Vagina (tissue), 2 donors: ENCODE results near the gene CARD6. TPM values are rescaled to one million over a fixed set of nuclear protein-coding genes. Genes with fewer than 3 reads are reported as not detected.
"Not testable (repeated sequence)": the region's sequence is repeated elsewhere in the genome, so short reads cannot be mapped to it uniquely, and the experiment has no call there.

ENCODE experiments used
- DNase-seq, 2 donors: peaks; one replicate each; pipeline ENCODE4 v3.0.0-alpha.2; 2017; ENCODE audit errors: extremely low spot score in 2 of 2
- H3K27ac ChIP-seq: fragments of 200-600 bp; sonication (generic); one replicate; pipeline ENCODE4 v1.5.1; 2019
- H3K27me3 ChIP-seq: fragments of 200-600 bp; sonication (generic); one replicate; pipeline ENCODE4 v1.5.1; 2019
- H3K36me3 ChIP-seq, 2 donors: fragments of 200-600 bp; sonication (generic); one replicate each; pipeline ENCODE4 v1.5.1; 2017 to 2019
- H3K4me1 ChIP-seq: fragments of 200-600 bp; sonication (generic); one replicate; pipeline ENCODE4 v1.5.1; 2019
- H3K4me3 ChIP-seq, 2 donors: fragments of 200-600 bp; sonication (generic); 1 replicate in 1 of 2; 2 replicates in 1 of 2; pipeline ENCODE4 v1.5.1; 2016 to 2019
- H3K9me3 ChIP-seq: fragments of 200-600 bp; sonication (generic); one replicate; pipeline ENCODE4 v1.5.1; 2019
- CTCF ChIP-seq, 3 experiments: fragments of 450-650 bp in 2 of 3; fragments of 200-600 bp in 1 of 3; sonication (generic) in 1 of 3; IDR thresholded peaks; one replicate each; pipeline ENCODE4 v1.5.1; 2017 to 2019; ENCODE audit warnings: antibody characterized with exemption in 3 of 3, mild to moderate bottlenecking in 2 of 3, moderate library complexity in 2 of 3
- POLR2A ChIP-seq, 2 donors: fragments of 450-650 bp; IDR thresholded peaks; one replicate each; pipeline ENCODE4 v1.6.1; 2017; ENCODE audit warnings: antibody characterized with exemption in 2 of 2, mild to moderate bottlenecking in 2 of 2, moderate library complexity in 2 of 2
- POLR2AphosphoS5 ChIP-seq, 2 donors: sonication (generic); formaldehyde crosslinking; IDR thresholded peaks; one replicate each; pipeline ENCODE4 v1.9.0; 2017; ENCODE audit warnings: antibody characterized with exemption in 2 of 2, mild to moderate bottlenecking in 2 of 2, low read depth in 1 of 2; ENCODE audit not compliant: insufficient read depth in 1 of 2
- intact Hi-C: fragments of 100-400 bp; cut with DNase I; formaldehyde crosslinking; loops from one replicate; pipeline ENCODE4 v1.15.1; 2023
- total RNA-seq: library from RNA; depleted of rRNA; stranded (reverse); fragments of >200 nt; gene quantifications from one replicate; pipeline ENCODE4 v1.2.3, GENCODE V29; 2016

Gene CARD6
- total RNA-seq, 1 donor from 2014 or later: 12.3 TPM

GRCh38 chr5:40866844-40867243, 25.7 kb downstream of the CARD6 start:
- Histone ChIP-seq H3K27ac (no peak overlapping the region), H3K36me3 (no peaks in the 10 kb centered on the region), H3K4me1 (no peaks in the 10 kb centered on the region), H3K9me3 (no peaks in the 10 kb centered on the region), H3K4me3 (no peak overlapping the region), H3K27me3 (no peaks in the 10 kb centered on the region)
- TF ChIP-seq POLR2A (IDR thresholded peaks at IDR 0.05): no peak
- no peak for TF ChIP-seq CTCF (IDR thresholded peaks at IDR 0.05)
- TF ChIP-seq POLR2AphosphoS5 (IDR thresholded peaks at IDR 0.05; ENCODE audit: insufficient read depth in 1 of 2, low read depth in 1 of 2): no peak
- intact Hi-C loops: no loop called here
- DNase-seq: peak in 1 of 2 donors; percentile 67

- no peaks in the 10 kb centered on the region for H3K36me3 ChIP-seq
- H3K27me3 ChIP-seq: no peaks in the 10 kb centered on the region
- DNase-seq: no peak
- H3K4me1 ChIP-seq: no peaks in the 10 kb centered on the region
- no peak overlapping the region for H3K4me3 ChIP-seq
- H3K27ac ChIP-seq: no peak overlapping the region
- TF ChIP-seq CTCF (IDR thresholded peaks at IDR 0.05) (no peak), POLR2AphosphoS5 (IDR thresholded peaks at IDR 0.05; ENCODE audit: insufficient read depth in 1 of 2, low read depth in 1 of 2) (no peak), POLR2A (IDR thresholded peaks at IDR 0.05) (no peak)
- intact Hi-C loops: no loop called here
- no peaks in the 10 kb centered on the region for H3K9me3 ChIP-seq
Measured at GRCh38 chr5:40869384-40869783, 28.2 kb downstream of the CARD6 start.

- Histone ChIP-seq H3K36me3 (no peaks in the 10 kb centered on the region), H3K4me1 (no peaks in the 10 kb centered on the region), H3K27ac (no peak overlapping the region), H3K9me3 (no peaks in the 10 kb centered on the region), H3K4me3 (no peak overlapping the region), H3K27me3 (no peaks in the 10 kb centered on the region)
- intact Hi-C loops: loop anchor here (10.0 kb wide), 1 partner anchor 1286 kb away; no protein-coding TSS in a partner anchor
- no peak for TF ChIP-seq CTCF (IDR thresholded peaks at IDR 0.05)
- TF ChIP-seq POLR2A (IDR thresholded peaks at IDR 0.05): no peak
- no peak for TF ChIP-seq POLR2AphosphoS5 (IDR thresholded peaks at IDR 0.05; ENCODE audit: insufficient read depth in 1 of 2, low read depth in 1 of 2)
- DNase-seq: peak in 1 of 2 donors; percentile 4
Measured at GRCh38 chr5:40871177-40871576, 30.0 kb downstream of the CARD6 start.

GRCh38 chr5:40872253-40872652, 31.1 kb downstream of the CARD6 start:
- H3K27me3 ChIP-seq, H3K27ac ChIP-seq, H3K9me3 ChIP-seq, H3K4me3 ChIP-seq, H3K4me1 ChIP-seq, H3K36me3 ChIP-seq: not testable (repeated sequence)
- intact Hi-C loops: loop anchor here (10.0 kb wide), 1 partner anchor 1287 kb away; no protein-coding TSS in a partner anchor
- DNase-seq: peak in 1 of 2 donors; percentile 22

- intact Hi-C loops: loop anchor here (10.0 kb wide), 1 partner anchor 1289 kb away; no protein-coding TSS in a partner anchor
- Histone ChIP-seq H3K27ac (no peak overlapping the region), H3K27me3 (no peaks in the 10 kb centered on the region), H3K9me3 (no peaks in the 10 kb centered on the region), H3K36me3 (no peaks in the 10 kb centered on the region), H3K4me3 (no peak overlapping the region), H3K4me1 (no peaks in the 10 kb centered on the region)
- DNase-seq: peak in 1 of 2 donors; percentile 34
- TF ChIP-seq POLR2AphosphoS5 (IDR thresholded peaks at IDR 0.05; ENCODE audit: insufficient read depth in 1 of 2, low read depth in 1 of 2) (no peak), CTCF (IDR thresholded peaks at IDR 0.05) (no peak), POLR2A (IDR thresholded peaks at IDR 0.05) (no peak)
Measured at GRCh38 chr5:40873286-40873880, 32.2 kb downstream of the CARD6 start.
